A673 (cell line): ENCODE measurements around the gene CISD1. TPM values are rescaled to one million over a fixed set of nuclear protein-coding genes. Genes with fewer than 3 reads are reported as not detected.

Experiments
- BruUV-seq: library from RNA; stranded (reverse); fragments of 400-500 nt; replicated peaks from 2 replicates; lab custom pipeline; 2021; lab: Mats Ljungman, UMichigan
- CTCF ChIA-PET: fragments of 300-600 bp; sonication (Branson Sonifier 250); formaldehyde crosslinking; loops from one replicate; lab custom pipeline; 2022; ENCODE audit warnings: antibody characterized with exemption; lab: Charles Lee
- POLR2A ChIA-PET: fragments of 300-600 bp; sonication (Branson Sonifier 250); formaldehyde crosslinking; loops from one replicate; lab custom pipeline; 2022; ENCODE audit warnings: antibody characterized with exemption; ENCODE audit not compliant: low non-redundant PET; lab: Charles Lee
- DNase-seq: peaks from one replicate; pipeline ENCODE4 v3.0.0-alpha.2; 2015; ENCODE audit warnings: low spot score
- H3K27ac ChIP-seq: fragments of 200-600 bp; sonication (generic); 2 replicates; pipeline ENCODE4 v1.5.1; 2016; ENCODE audit warnings: mixed run types, low read depth, mild to moderate bottlenecking, mixed read lengths, antibody characterized with exemption, low read length; ENCODE audit not compliant: poor library complexity, severe bottlenecking
- H3K27me3 ChIP-seq: fragments of 200-600 bp; sonication (generic); replicated peaks from 2 replicates; pipeline ENCODE4 v1.6.1; 2017; ENCODE audit warnings: mixed run types, low read depth, mild to moderate bottlenecking, mixed read lengths, antibody characterized with exemption, low read length; ENCODE audit not compliant: insufficient read depth, poor library complexity
- H3K36me3 ChIP-seq: fragments of 200-600 bp; sonication (generic); 2 replicates; pipeline ENCODE4 v1.6.1; 2016; ENCODE audit warnings: mixed run types, mild to moderate bottlenecking, mixed read lengths, antibody characterized with exemption, low read length; ENCODE audit not compliant: insufficient read depth, poor library complexity, severe bottlenecking
- H3K4me1 ChIP-seq: fragments of 200-600 bp; sonication (generic); 2 replicates; pipeline ENCODE4 v1.6.1; 2017; ENCODE audit warnings: mixed run types, mild to moderate bottlenecking, mixed read lengths, antibody characterized with exemption, low read length; ENCODE audit not compliant: insufficient read depth, poor library complexity, severe bottlenecking
- H3K4me3 ChIP-seq: fragments of 200-600 bp; sonication (generic); 2 replicates; pipeline ENCODE4 v1.5.1; 2016; ENCODE audit warnings: low read depth, mixed run types, mild to moderate bottlenecking, mixed read lengths, low read length; ENCODE audit not compliant: poor library complexity, severe bottlenecking
- H3K9me3 ChIP-seq: fragments of 200-600 bp; sonication (generic); 2 replicates; pipeline ENCODE4 v1.6.1; 2016; ENCODE audit warnings: mixed run types, low read depth, mild to moderate bottlenecking, mixed read lengths, antibody characterized with exemption, low read length; ENCODE audit not compliant: poor library complexity, severe bottlenecking
- CTCF ChIP-seq: fragments of 300-800, 200-600 bp; sonication (generic); conservative IDR thresholded peaks from 2 replicates; pipeline ENCODE4 v1.5.1; 2017; ENCODE audit warnings: low read depth, mild to moderate bottlenecking, antibody characterized with exemption, low read length, moderate library complexity, mixed read lengths
- EZH2 ChIP-seq: fragments of 200-600 bp; sonication (generic); IDR thresholded peaks from 2 replicates; pipeline ENCODE4 v1.6.1; 2017; ENCODE audit warnings: borderline replicate concordance, low read depth, mild to moderate bottlenecking, mixed read lengths, antibody characterized with exemption, low read length; ENCODE audit not compliant: poor library complexity, severe bottlenecking
- intact Hi-C: fragments of 100-400 bp; cut with micrococcal nuclease; formaldehyde crosslinking; loops from one replicate; pipeline ENCODE4 v1.10.0; 2022; ENCODE audit not compliant: unreplicated experiment
- total RNA-seq: library from RNA; stranded (reverse); gene quantifications from 2 replicates; pipeline ENCODE4 v1.2.3, GENCODE V29; 2021

The CISD1 gene
- total RNA-seq, 1 experiment from 2014 or later = 64.5 TPM

GRCh38 chr10:58282615-58283014 is 13.7 kb downstream of the CISD1 start:
- BruUV-seq = no TSS peak
- peaks cover 18% of the 10 kb centered on the region for H3K4me1 ChIP-seq
- H3K27ac ChIP-seq = peak overlapping the region; percentile 7
- POLR2A ChIA-PET = no interaction called here
- TF ChIP-seq CTCF (no peak), EZH2 (no peak)
- H3K9me3 ChIP-seq = no peaks in the 10 kb centered on the region
- CTCF ChIA-PET = no interaction called here
- DNase-seq = peak; percentile 23
- intact Hi-C loops = no loop called here
- no peaks in the 10 kb centered on the region for H3K27me3 ChIP-seq
- H3K4me3 ChIP-seq = no peak overlapping the region
- peaks cover 22% of the 10 kb centered on the region for H3K36me3 ChIP-seq

DNA sequence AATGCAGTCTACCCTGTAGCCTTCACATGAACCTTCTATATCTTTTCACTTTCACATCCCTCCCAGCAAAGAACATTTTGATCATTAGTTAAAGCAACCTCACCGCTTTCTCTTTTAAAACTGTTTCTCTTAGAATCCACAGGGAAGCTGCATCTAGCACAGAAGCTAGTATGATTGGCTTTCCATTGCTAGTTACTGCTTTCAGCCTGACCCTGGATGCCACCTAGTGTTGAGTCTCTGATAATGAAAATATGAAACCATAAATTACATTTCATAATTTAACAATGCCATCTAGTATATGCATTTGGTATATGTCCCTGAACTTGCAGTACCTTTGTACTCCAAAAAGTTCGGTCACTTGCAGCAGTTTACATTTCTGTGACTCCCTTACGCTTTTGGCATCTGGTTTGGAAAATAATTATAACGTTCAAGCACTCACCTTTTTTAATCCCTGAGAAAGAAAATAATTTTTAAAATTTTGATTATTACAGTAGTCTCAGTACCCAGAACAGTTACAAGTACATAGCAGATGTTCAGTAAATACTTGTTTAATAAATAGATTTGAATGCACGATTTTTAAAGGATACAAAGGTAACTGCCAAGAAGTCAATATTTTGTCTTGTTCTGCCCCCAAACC is 22.7 kb downstream of the CISD1 start:
- POLR2A ChIA-PET = interaction anchor here (0.6 kb wide), 1 partner anchor 113 kb away, joined by 7 read pairs; no protein-coding TSS in a partner anchor
- peak; percentile 78 for TF ChIP-seq CTCF
- no peak for TF ChIP-seq EZH2

DNA sequence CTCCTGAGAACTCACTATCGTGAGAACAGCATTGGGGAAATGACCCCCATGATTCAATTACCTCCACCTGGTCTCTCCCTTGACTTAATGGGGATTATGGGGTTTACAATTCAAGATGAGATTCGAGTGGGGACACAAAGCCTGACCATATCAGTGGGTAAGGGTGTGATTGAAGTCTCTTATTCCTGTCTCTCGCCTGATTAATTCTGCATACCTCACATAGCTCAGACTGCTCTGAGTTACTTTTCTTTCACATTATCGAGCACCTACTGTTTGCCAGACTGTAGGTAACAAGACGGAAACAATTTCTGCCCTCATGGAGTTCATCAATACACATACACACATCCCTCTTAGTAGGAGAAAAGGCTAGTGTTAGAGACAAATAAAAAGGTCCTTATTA is 25.0 kb downstream of the CISD1 start:
- Histone ChIP-seq H3K36me3 (no peaks in the 10 kb centered on the region), H3K4me1 (peaks cover 6% of the 10 kb centered on the region), H3K27me3 (no peaks in the 10 kb centered on the region), H3K27ac (no peak overlapping the region), H3K4me3 (no peak overlapping the region), H3K9me3 (no peaks in the 10 kb centered on the region)
- TF ChIP-seq EZH2 (no peak), CTCF (no peak)
- CTCF ChIA-PET = no interaction called here
- no TSS peak for BruUV-seq
- POLR2A ChIA-PET = no interaction called here
- DNase-seq = no peak
- intact Hi-C loops = loop anchor here (5.0 kb wide), 1 partner anchor 222 kb away; no protein-coding TSS in a partner anchor

More for the DNA sequence above, 22.7 kb downstream of the CISD1 start:
- H3K27me3 ChIP-seq = no peaks in the 10 kb centered on the region
- H3K9me3 ChIP-seq = no peaks in the 10 kb centered on the region
- H3K4me3 ChIP-seq = no peak overlapping the region
- intact Hi-C loops = loop anchor here (1.0 to 5.0 kb wide), 2 partner anchors 114 to 219 kb away; no protein-coding TSS in a partner anchor
- CTCF ChIA-PET = interaction anchor here (1.0 to 1.6 kb wide), 5 partner anchors 15 to 139 kb away, joined by 3 to 8 read pairs (median 6); partner anchors contain the start of gene CISD1
- BruUV-seq = no TSS peak
- H3K4me1 ChIP-seq = peaks cover 6% of the 10 kb centered on the region
- no peak overlapping the region for H3K27ac ChIP-seq
- DNase-seq = peak; percentile 67
- H3K36me3 ChIP-seq = no peaks in the 10 kb centered on the region
